Activated CD8-positive, alpha-beta T cell treated with anti-CD3 and anti-CD28 coated beads, Interleukin-2, amount 10 ng/mL, durations not matched to agents 7 days and 5 days (primary cell): ENCODE measurements around the gene TUBA4A. TPM values are rescaled to one million over a fixed set of nuclear protein-coding genes. Genes with fewer than 3 reads are reported as not detected.

Source experiments
- ATAC-seq: fragments of 150-1000 bp; cut with Tn5 transposase; one replicate; pipeline ENCODE4 v1.10.0; 2021; ENCODE audit warnings: moderate library complexity
- CTCF ChIA-PET: fragments of 350-600 bp; sonication (Branson Sonifier 250); formaldehyde crosslinking; loops from one replicate; lab custom pipeline; 2021; ENCODE audit warnings: antibody characterized with exemption; lab: Charles Lee
- POLR2A ChIA-PET: fragments of 350-600 bp; sonication (Branson Sonifier 250); formaldehyde crosslinking; loops from one replicate; lab custom pipeline; 2021; ENCODE audit warnings: antibody characterized with exemption; lab: Charles Lee
- DNase-seq: peaks from one replicate; pipeline ENCODE4 v3.0.0-alpha.2; 2020
- H3K27ac Mint-ChIP-seq: one replicate; pipeline ENCODE4 v1.8.0; 2021; ENCODE audit warnings: mild to moderate bottlenecking, mixed read lengths
- H3K27me3 Mint-ChIP-seq: one replicate; pipeline ENCODE4 v1.8.0; 2021; ENCODE audit warnings: low read depth, mixed read lengths
- H3K36me3 Mint-ChIP-seq: one replicate; pipeline ENCODE4 v1.8.0; 2021; ENCODE audit warnings: low read depth, mixed read lengths
- H3K4me1 Mint-ChIP-seq: one replicate; pipeline ENCODE4 v1.8.0; 2021; ENCODE audit warnings: low read depth, mixed read lengths
- H3K4me3 Mint-ChIP-seq: one replicate; pipeline ENCODE4 v1.8.0; 2021; ENCODE audit warnings: mild to moderate bottlenecking, mixed read lengths
- H3K9me3 Mint-ChIP-seq: one replicate; pipeline ENCODE4 v1.8.0; 2022; ENCODE audit warnings: mixed read lengths; ENCODE audit not compliant: insufficient read depth
- total RNA-seq, 2 experiments: library from RNA; stranded (reverse); gene quantifications; one replicate each; pipeline ENCODE4 v1.2.3, GENCODE V29; 2021

The TUBA4A gene
- 100 to 1,000 TPM; 286 to 292 TPM for total RNA-seq

- DNase-seq (peak; percentile 91), ATAC-seq (peak; percentile 80)
- H3K27ac Mint-ChIP-seq = peak within 1 kb of the TSS; percentile 100
- H3K4me1 Mint-ChIP-seq = peaks cover 44% of the 10 kb centered on the region
- peaks cover 40% of the 10 kb centered on the region for H3K36me3 Mint-ChIP-seq
- H3K27me3 Mint-ChIP-seq = no peaks in the 10 kb centered on the region
- POLR2A ChIA-PET = interaction anchor here (0.6 to 4.6 kb wide), 25 partner anchors 8 to 847 kb away, joined by 3 to 77 read pairs (median 5); partner anchors contain the start of genes ABCB6, ANKZF1, ATG9A and CNPPD1
- peak within 1 kb of the TSS; percentile 99 for H3K4me3 Mint-ChIP-seq
- H3K9me3 Mint-ChIP-seq = no peaks in the 10 kb centered on the region
- CTCF ChIA-PET = interaction anchor here (0.9 to 6.2 kb wide), 17 partner anchors 9 to 95 kb away, joined by 3 to 79 read pairs (median 6); partner anchors contain the start of genes ABCB6, ANKZF1, ATG9A and DNAJB2
Observed at GRCh38 chr2:219253753-219254589, at the start of gene TUBA4A. TSS of gene TUBA4A (minus strand) at chr2:219253918. CDS start at chr2:219253858, 60 bp downstream.

- ChIA-PET POLR2A (no interaction called here), CTCF (interaction anchor here (3.8 kb wide), 1 partner anchor 7 kb away, joined by 24 read pairs; no protein-coding TSS in a partner anchor)
- Mint-ChIP-seq H3K9me3 (no peaks in the 10 kb centered on the region), H3K4me3 (no peak overlapping the region), H3K27ac (no peak overlapping the region), H3K27me3 (peaks cover 45% of the 10 kb centered on the region), H3K36me3 (no peaks in the 10 kb centered on the region), H3K4me1 (peaks cover 9% of the 10 kb centered on the region)
- ATAC-seq (no peak), DNase-seq (no peak)
Observed at GRCh38 chr2:219302412-219302968, 48.8 kb upstream of the TUBA4A start.

- DNase-seq = no peak
- ATAC-seq = no peak
- Mint-ChIP-seq H3K27me3 (peaks cover 35% of the 10 kb centered on the region), H3K36me3 (no peaks in the 10 kb centered on the region), H3K4me3 (no peak overlapping the region), H3K4me1 (peaks cover 22% of the 10 kb centered on the region), H3K9me3 (no peaks in the 10 kb centered on the region), H3K27ac (no peak overlapping the region)
- CTCF ChIA-PET = interaction anchor here (1.2 to 5.1 kb wide), 11 partner anchors 8 to 145 kb away, joined by 3 to 42 read pairs (median 5); partner anchors contain the start of genes DNAJB2, NHEJ1 and SLC23A3
- POLR2A ChIA-PET = interaction anchor here (1.8 kb wide), 1 partner anchor 20 kb away, joined by 7 read pairs; the partner anchor contains the start of gene DNAJB2
Observed at GRCh38 chr2:219300022-219300421, 46.3 kb upstream of the TUBA4A start.

GRCh38 chr2:219299372-219299760 lies 45.6 kb upstream of the TUBA4A start:
- ATAC-seq = no peak
- H3K27me3 Mint-ChIP-seq = peaks cover 29% of the 10 kb centered on the region
- peaks cover 26% of the 10 kb centered on the region for H3K4me1 Mint-ChIP-seq
- CTCF ChIA-PET = interaction anchor here (0.7 to 5.1 kb wide), 13 partner anchors 12 to 270 kb away, joined by 3 to 42 read pairs (median 4); partner anchors contain the start of genes DNAJB2, NHEJ1, SLC23A3 and TUBA4A
- H3K27ac Mint-ChIP-seq = no peak overlapping the region
- POLR2A ChIA-PET = interaction anchor here (1.8 kb wide), 1 partner anchor 20 kb away, joined by 7 read pairs; the partner anchor contains the start of gene DNAJB2
- no peak overlapping the region for H3K4me3 Mint-ChIP-seq
- no peak for DNase-seq
- no peaks in the 10 kb centered on the region for H3K36me3 Mint-ChIP-seq
- H3K9me3 Mint-ChIP-seq = no peaks in the 10 kb centered on the region

GRCh38 chr2:219298759-219299371 lies 45.1 kb upstream of the TUBA4A start:
- Mint-ChIP-seq H3K9me3 (no peaks in the 10 kb centered on the region), H3K4me1 (peaks cover 31% of the 10 kb centered on the region), H3K36me3 (no peaks in the 10 kb centered on the region), H3K27me3 (peaks cover 26% of the 10 kb centered on the region), H3K4me3 (peak overlapping the region; percentile 7), H3K27ac (no peak overlapping the region)
- ChIA-PET POLR2A (interaction anchor here (1.8 kb wide), 1 partner anchor 19 kb away, joined by 7 read pairs; the partner anchor contains the start of gene DNAJB2), CTCF (interaction anchor here (0.7 to 5.1 kb wide), 14 partner anchors 12 to 269 kb away, joined by 3 to 42 read pairs (median 4); partner anchors contain the start of genes DNAJB2, NHEJ1, SLC23A3 and TUBA4A)
- ATAC-seq (peak; percentile 61), DNase-seq (peak; percentile 90)

- H3K27ac Mint-ChIP-seq = no peak overlapping the region
- ChIA-PET POLR2A (no interaction called here), CTCF (interaction anchor here (1.0 to 5.1 kb wide), 11 partner anchors 12 to 139 kb away, joined by 3 to 42 read pairs (median 4); partner anchors contain the start of genes ANKZF1, ATG9A, DNAJB2 and NHEJ1)
- peaks cover 34% of the 10 kb centered on the region for H3K4me1 Mint-ChIP-seq
- no peaks in the 10 kb centered on the region for H3K9me3 Mint-ChIP-seq
- peaks cover 21% of the 10 kb centered on the region for H3K27me3 Mint-ChIP-seq
- DNase-seq (no peak), ATAC-seq (no peak)
- H3K4me3 Mint-ChIP-seq = no peak overlapping the region
- no peaks in the 10 kb centered on the region for H3K36me3 Mint-ChIP-seq
Observed at GRCh38 chr2:219297766-219298456, 44.2 kb upstream of the TUBA4A start.

- CTCF ChIA-PET = interaction anchor here (1.0 to 5.5 kb wide), 7 partner anchors 13 to 138 kb away, joined by 4 to 93 read pairs (median 4); partner anchors contain the start of genes DNAJB2 and NHEJ1
- Mint-ChIP-seq H3K9me3 (no peaks in the 10 kb centered on the region), H3K27me3 (peaks cover 17% of the 10 kb centered on the region), H3K36me3 (no peaks in the 10 kb centered on the region), H3K27ac (no peak overlapping the region), H3K4me3 (no peak overlapping the region), H3K4me1 (peaks cover 34% of the 10 kb centered on the region)
- POLR2A ChIA-PET = interaction anchor here (4.1 kb wide), 1 partner anchor 43 kb away, joined by 29 read pairs; the partner anchor contains the start of genes TUBA4A and TUBA4B
- ATAC-seq (no peak), DNase-seq (no peak)
Observed at GRCh38 chr2:219296631-219297391, 43.1 kb upstream of the TUBA4A start.

- POLR2A ChIA-PET = interaction anchor here (1.8 to 4.1 kb wide), 2 partner anchors 42 to 48 kb away, joined by 7 to 29 read pairs; partner anchors contain the start of genes TUBA4A and TUBA4B
- Mint-ChIP-seq H3K9me3 (no peaks in the 10 kb centered on the region), H3K4me1 (peaks cover 34% of the 10 kb centered on the region), H3K27me3 (peaks cover 10% of the 10 kb centered on the region), H3K27ac (no peak overlapping the region), H3K36me3 (no peaks in the 10 kb centered on the region), H3K4me3 (no peak overlapping the region)
- ATAC-seq (no peak), DNase-seq (no peak)
- CTCF ChIA-PET = interaction anchor here (1.4 to 6.1 kb wide), 17 partner anchors 8 to 237 kb away, joined by 3 to 239 read pairs (median 17); partner anchors contain the start of genes ABCB6, ANKZF1, ATG9A and DNAJB2
Observed at GRCh38 chr2:219296142-219296541, 42.4 kb upstream of the TUBA4A start.

GRCh38 chr2:219294356-219295351 lies 40.9 kb upstream of the TUBA4A start:
- Mint-ChIP-seq H3K4me1 (peaks cover 34% of the 10 kb centered on the region), H3K27me3 (peaks cover 6% of the 10 kb centered on the region), H3K36me3 (no peaks in the 10 kb centered on the region), H3K27ac (peak overlapping the region; percentile 66), H3K9me3 (no peaks in the 10 kb centered on the region), H3K4me3 (peak overlapping the region; percentile 51)
- ChIA-PET CTCF (interaction anchor here (0.6 to 6.1 kb wide), 78 partner anchors 10 to 1008 kb away, joined by 3 to 239 read pairs (median 5); partner anchors contain the start of genes ABCB6, ANKZF1, ATG9A and CFAP65), POLR2A (interaction anchor here (1.1 to 4.1 kb wide), 8 partner anchors 9 to 118 kb away, joined by 3 to 29 read pairs (median 6); partner anchors contain the start of genes ANKZF1, ATG9A, CNPPD1 and DNAJB2)
- DNase-seq (peak; percentile 91), ATAC-seq (peak; percentile 89)
